Dendritic cell treated with granulocyte-macrophage colony-stimulating factor and Interleukin-4, amounts not matched to agents 40 ng/mL and 50 ng/mL, for 4 days (primary cell): ENCODE data around the gene NAA50.

Experiments
- H3K27ac Mint-ChIP-seq: one replicate; pipeline ENCODE4 v1.8.0; 2022; ENCODE audit warnings: mild to moderate bottlenecking, mixed read lengths
- H3K27me3 Mint-ChIP-seq: one replicate; pipeline ENCODE4 v1.8.0; 2022; ENCODE audit warnings: mild to moderate bottlenecking, mixed read lengths
- H3K36me3 Mint-ChIP-seq: one replicate; pipeline ENCODE4 v1.8.0; 2022; ENCODE audit warnings: low read depth, mixed read lengths
- H3K4me1 Mint-ChIP-seq: one replicate; pipeline ENCODE4 v1.8.0; 2022; ENCODE audit warnings: low read depth, mixed read lengths
- H3K4me3 Mint-ChIP-seq: one replicate; pipeline ENCODE4 v1.8.0; 2022; ENCODE audit warnings: mild to moderate bottlenecking, moderate library complexity, mixed read lengths
- H3K9me3 Mint-ChIP-seq: one replicate; pipeline ENCODE4 v1.8.0; 2022; ENCODE audit warnings: mixed read lengths
- intact Hi-C: fragments of 100-400 bp; cut with micrococcal nuclease; formaldehyde crosslinking; loops from one replicate; pipeline ENCODE4 v1.15.0; 2022

Gene NAA50

GRCh38 chr3:113695431-113695785 lies 50.6 kb downstream of the NAA50 start:
- Mint-ChIP-seq H3K9me3 (no peaks in the 10 kb centered on the region), H3K27me3 (peaks cover 8% of the 10 kb centered on the region), H3K4me1 (peaks cover 33% of the 10 kb centered on the region), H3K27ac (no peak overlapping the region), H3K36me3 (peaks cover 6% of the 10 kb centered on the region), H3K4me3 (peak overlapping the region; percentile 98)
- intact Hi-C loops: loop anchor here (5.0 to 10.0 kb wide), 2 partner anchors 71 to 183 kb away; no protein-coding TSS in a partner anchor

- Mint-ChIP-seq H3K4me3 (no peak overlapping the region), H3K36me3 (peaks cover 6% of the 10 kb centered on the region), H3K4me1 (peaks cover 30% of the 10 kb centered on the region), H3K27me3 (no peaks in the 10 kb centered on the region), H3K9me3 (no peaks in the 10 kb centered on the region), H3K27ac (no peak overlapping the region)
- intact Hi-C loops: loop anchor here (10.0 kb wide), 1 partner anchor 66 kb away; no protein-coding TSS in a partner anchor
These were observed 55.6 kb downstream of the NAA50 start for GRCh38 chr3:113690482-113690881.

- no peak overlapping the region for H3K27ac Mint-ChIP-seq
- H3K27me3 Mint-ChIP-seq: no peaks in the 10 kb centered on the region
- H3K4me1 Mint-ChIP-seq: peaks cover 31% of the 10 kb centered on the region
- intact Hi-C loops: no loop called here
- peaks cover 12% of the 10 kb centered on the region for H3K9me3 Mint-ChIP-seq
- H3K4me3 Mint-ChIP-seq: no peak overlapping the region
- H3K36me3 Mint-ChIP-seq: peaks cover 11% of the 10 kb centered on the region
These were observed 59.9 kb downstream of the NAA50 start for GRCh38 chr3:113685956-113686721.

GRCh38 chr3:113685124-113685523 lies 60.9 kb downstream of the NAA50 start:
- Mint-ChIP-seq H3K9me3 (peaks cover 12% of the 10 kb centered on the region), H3K4me3 (no peak overlapping the region), H3K36me3 (peaks cover 11% of the 10 kb centered on the region), H3K27ac (no peak overlapping the region), H3K4me1 (peaks cover 31% of the 10 kb centered on the region), H3K27me3 (no peaks in the 10 kb centered on the region)
- intact Hi-C loops: no loop called here

GRCh38 chr3:113684271-113684819 lies 61.7 kb downstream of the NAA50 start:
- H3K36me3 Mint-ChIP-seq: peaks cover 11% of the 10 kb centered on the region
- peaks cover 31% of the 10 kb centered on the region for H3K4me1 Mint-ChIP-seq
- intact Hi-C loops: no loop called here
- no peak overlapping the region for H3K4me3 Mint-ChIP-seq
- peaks cover 12% of the 10 kb centered on the region for H3K9me3 Mint-ChIP-seq
- no peaks in the 10 kb centered on the region for H3K27me3 Mint-ChIP-seq
- H3K27ac Mint-ChIP-seq: no peak overlapping the region

- peaks cover 16% of the 10 kb centered on the region for H3K9me3 Mint-ChIP-seq
- H3K36me3 Mint-ChIP-seq: peaks cover 28% of the 10 kb centered on the region
- H3K4me1 Mint-ChIP-seq: peaks cover 24% of the 10 kb centered on the region
- no peaks in the 10 kb centered on the region for H3K27me3 Mint-ChIP-seq
- H3K4me3 Mint-ChIP-seq: no peak overlapping the region
- no peak overlapping the region for H3K27ac Mint-ChIP-seq
- intact Hi-C loops: no loop called here
These were observed 67.3 kb downstream of the NAA50 start for GRCh38 chr3:113678773-113679172.

GRCh38 chr3:113677737-113678136 lies 68.3 kb downstream of the NAA50 start:
- Mint-ChIP-seq H3K36me3 (peaks cover 28% of the 10 kb centered on the region), H3K4me3 (no peak overlapping the region), H3K9me3 (peaks cover 16% of the 10 kb centered on the region), H3K27ac (no peak overlapping the region), H3K4me1 (peaks cover 24% of the 10 kb centered on the region), H3K27me3 (no peaks in the 10 kb centered on the region)
- intact Hi-C loops: no loop called here

- intact Hi-C loops: no loop called here
- peaks cover 24% of the 10 kb centered on the region for H3K4me1 Mint-ChIP-seq
- no peaks in the 10 kb centered on the region for H3K27me3 Mint-ChIP-seq
- H3K9me3 Mint-ChIP-seq: peaks cover 16% of the 10 kb centered on the region
- peak overlapping the region; percentile 2 for H3K27ac Mint-ChIP-seq
- H3K36me3 Mint-ChIP-seq: peaks cover 41% of the 10 kb centered on the region
- H3K4me3 Mint-ChIP-seq: no peak overlapping the region
These were observed 69.8 kb downstream of the NAA50 start for GRCh38 chr3:113676261-113676660.

- peaks cover 55% of the 10 kb centered on the region for H3K36me3 Mint-ChIP-seq
- intact Hi-C loops: no loop called here
- H3K4me3 Mint-ChIP-seq: no peak overlapping the region
- peaks cover 16% of the 10 kb centered on the region for H3K9me3 Mint-ChIP-seq
- H3K4me1 Mint-ChIP-seq: peaks cover 24% of the 10 kb centered on the region
- no peaks in the 10 kb centered on the region for H3K27me3 Mint-ChIP-seq
- no peak overlapping the region for H3K27ac Mint-ChIP-seq
These were observed 72.5 kb downstream of the NAA50 start for GRCh38 chr3:113673593-113673992.

- H3K9me3 Mint-ChIP-seq: no peaks in the 10 kb centered on the region
- H3K4me1 Mint-ChIP-seq: peaks cover 21% of the 10 kb centered on the region
These were observed 78.0 kb downstream of the NAA50 start for GRCh38 chr3:113668015-113668414.

More at GRCh38 chr3:113668015-113668414, 78.0 kb downstream of the NAA50 start:
- Mint-ChIP-seq H3K27me3 (no peaks in the 10 kb centered on the region), H3K4me3 (no peak overlapping the region), H3K27ac (no peak overlapping the region), H3K36me3 (peaks cover 48% of the 10 kb centered on the region)
- intact Hi-C loops: no loop called here
